Measurements from ENCODE around the gene CYP2D6. TPM values are rescaled to one million over a fixed set of nuclear protein-coding genes. Genes with fewer than 3 reads are reported as not detected.

CYP2D6 gene
- total and polyA plus RNA-seq, 2 of the 13 experiments (the other 11 are each of a cell fraction or from before 2014, with no cell fraction given), result 1.0 to 3.7 TPM

- H3K4me2 ChIP-seq (ENCODE audit: low read depth, low read length), result no peak overlapping the region
- no peak for DNase-seq (ENCODE audit: low spot score)
- no peaks in the 10 kb centered on the region for H3K79me2 ChIP-seq (ENCODE audit: insufficient read depth, low read length)
- WGBS (ENCODE audit: low lambda C conversion rate), result 92% methylated on average over 14 of the region's 18 CpGs
- TF ChIP-seq HNRNPK (IDR thresholded peaks at IDR 0.05; ENCODE audit: low read depth, low read length, poor library complexity, severe bottlenecking), result peak; percentile 81
- no peak for TF ChIP-seq HNRNPH1 (optimal IDR thresholded peaks at IDR 0.05; ENCODE audit: low read depth, low read length)
- no peaks in the 10 kb centered on the region for H3K9me3 ChIP-seq (ENCODE audit: low read length)
- no peak overlapping the region for H3K4me3 ChIP-seq (replicated peaks in 1 of 3; ENCODE audit: insufficient read depth in 1 of 3, low read depth in 2 of 3, low read length in 3 of 3)
- no peaks in the 10 kb centered on the region for H4K20me1 ChIP-seq (ENCODE audit: insufficient read depth, low read length)
- H2AFZ ChIP-seq (ENCODE audit: low read length), result no peak overlapping the region
- POLR2A ChIA-PET, result no interaction called here
- BruUV-seq (replicated peaks), result no TSS peak
- no peak for FAIRE-seq
- intact Hi-C loops (cut with micrococcal nuclease; ENCODE audit: unreplicated experiment) (no loop called here), in situ Hi-C loops (cut with HindIII; ENCODE audit: extremely low pct_ligation_motif_present, low pct_unique_long_range_greater_than_20kb) (no loop called here)
- no peak for ATAC-seq
- H3K27me3 ChIP-seq (ENCODE audit: control insufficient read depth in 1 of 2, insufficient read depth in 2 of 2, low read length in 2 of 2), result no peaks in the 10 kb centered on the region
- H3K9ac ChIP-seq (ENCODE audit: insufficient read depth, low read depth, low read length), result no peak overlapping the region
- CTCF ChIA-PET (ENCODE audit: low intra/inter-chr PET ratio, low total read pairs), result no interaction called here
- H3K36me3 ChIP-seq (replicated peaks in 1 of 2; ENCODE audit: control insufficient read depth in 1 of 2, insufficient read depth in 2 of 2, low read length in 2 of 2), result peaks cover 16 to 36% of the 10 kb centered on the region in 2 experiments; a peak in 4 of 5 replicates
- H3K4me1 ChIP-seq (ENCODE audit: insufficient read depth, low read length), result no peaks in the 10 kb centered on the region
- no peak overlapping the region for H3K27ac ChIP-seq (ENCODE audit: extremely low read length, insufficient read depth, low read length)
Measured at GRCh38 chr22:42160830-42161696, 30.5 kb upstream of the CYP2D6 start.

GRCh38 chr22:42160251-42160650, 29.6 kb upstream of the CYP2D6 start:
- in situ Hi-C loops (cut with HindIII; ENCODE audit: extremely low pct_ligation_motif_present, low pct_unique_long_range_greater_than_20kb), result no loop called here
- CTCF ChIA-PET (ENCODE audit: low intra/inter-chr PET ratio, low total read pairs), result no interaction called here
- BruUV-seq (replicated peaks), result no TSS peak
- TF ChIP-seq HNRNPLL (IDR thresholded peaks at IDR 0.05; ENCODE audit: low read depth, low read length, poor library complexity, severe bottlenecking), result no peak
- no peak for TF ChIP-seq ZNF841 (CRISPR knock-in tag; IDR thresholded peaks at IDR 0.05; ENCODE audit: borderline replicate concordance)
- no peak for TF ChIP-seq FOXJ3 (CRISPR knock-in tag; IDR thresholded peaks at IDR 0.05; ENCODE audit: borderline replicate concordance)
- no peak for TF ChIP-seq ZSCAN25 (CRISPR knock-in tag; IDR thresholded peaks at IDR 0.05)
- TF ChIP-seq CCAR2 (optimal IDR thresholded peaks at IDR 0.05; ENCODE audit: low read depth, low read length), result no peak
- TF ChIP-seq RORA (CRISPR knock-in tag; IDR thresholded peaks at IDR 0.05), result no peak
- no peak for TF ChIP-seq NFE2L2 (IDR thresholded peaks at IDR 0.05; ENCODE audit: low read length)
- no peak for TF ChIP-seq ZNF382 (CRISPR knock-in tag; IDR thresholded peaks at IDR 0.05; ENCODE audit: borderline replicate concordance)
- no peak for TF ChIP-seq GATAD2A (CRISPR knock-in tag; IDR thresholded peaks at IDR 0.05)
- TF ChIP-seq NFKB2 (CRISPR knock-in tag; IDR thresholded peaks at IDR 0.05; ENCODE audit: borderline replicate concordance), result no peak
- TF ChIP-seq ZNF530 (CRISPR knock-in tag; IDR thresholded peaks at IDR 0.05; ENCODE audit: low read depth), result no peak
- no peak for TF ChIP-seq NKX3-1 (CRISPR knock-in tag; IDR thresholded peaks at IDR 0.05)
- no peak for TF ChIP-seq ZNF333 (CRISPR knock-in tag; IDR thresholded peaks at IDR 0.05; ENCODE audit: borderline replicate concordance)
- no peak for TF ChIP-seq GLMP (CRISPR knock-in tag; IDR thresholded peaks at IDR 0.05; ENCODE audit: borderline replicate concordance)
- TF ChIP-seq SP2 (CRISPR knock-in tag; IDR thresholded peaks at IDR 0.05), result no peak
- TF ChIP-seq ZNF383 (CRISPR knock-in tag; IDR thresholded peaks at IDR 0.05; ENCODE audit: borderline replicate concordance), result no peak

More at GRCh38 chr22:42160251-42160650, 29.6 kb upstream of the CYP2D6 start:
- no peak overlapping the region for H3K4me3 ChIP-seq (replicated peaks in 1 of 3; ENCODE audit: insufficient read depth in 1 of 3, low read depth in 2 of 3, low read length in 3 of 3)
- H3K79me2 ChIP-seq (ENCODE audit: insufficient read depth, low read length), result no peaks in the 10 kb centered on the region
- DNase-seq (ENCODE audit: low spot score) (no peak), ATAC-seq (no peak), FAIRE-seq (no peak)
- no peak overlapping the region for H3K9ac ChIP-seq (ENCODE audit: insufficient read depth, low read depth, low read length)
- H4K20me1 ChIP-seq (ENCODE audit: insufficient read depth, low read length), result no peaks in the 10 kb centered on the region
- WGBS (ENCODE audit: low lambda C conversion rate), result 94% methylated on average over 4 of the region's 4 CpGs
- POLR2A ChIA-PET, result no interaction called here
- H3K4me2 ChIP-seq (ENCODE audit: low read depth, low read length), result no peak overlapping the region
- intact Hi-C loops (cut with micrococcal nuclease; ENCODE audit: unreplicated experiment), result no loop called here
- H2AFZ ChIP-seq (ENCODE audit: low read length), result no peak overlapping the region
- H3K27me3 ChIP-seq (ENCODE audit: control insufficient read depth in 1 of 2, insufficient read depth in 2 of 2, low read length in 2 of 2), result no peaks in the 10 kb centered on the region
- peaks cover 12 to 35% of the 10 kb centered on the region in 2 experiments; a peak in 4 of 5 replicates for H3K36me3 ChIP-seq (replicated peaks in 1 of 2; ENCODE audit: control insufficient read depth in 1 of 2, insufficient read depth in 2 of 2, low read length in 2 of 2)
- H3K9me3 ChIP-seq (ENCODE audit: low read length), result no peaks in the 10 kb centered on the region
- no peaks in the 10 kb centered on the region for H3K4me1 ChIP-seq (ENCODE audit: insufficient read depth, low read length)
- no peak overlapping the region for H3K27ac ChIP-seq (ENCODE audit: extremely low read length, insufficient read depth, low read length)

All from HepG2 (cell line).